Activated naive CD4-positive, alpha-beta T cell treated with anti-CD3 and anti-CD28 coated beads, Interleukin-2, amount 10 ng/mL, durations not matched to agents 7 days and 5 days (primary cell): ENCODE measurements around the gene MAPKAPK2.
"Not testable (repeated sequence)": the region's sequence is repeated elsewhere in the genome, so short reads cannot be mapped to it uniquely, and the experiment has no call there.

Source experiments
- CTCF ChIA-PET: fragments of 350-600 bp; sonication (Branson Sonifier 250); formaldehyde crosslinking; loops from one replicate; lab custom pipeline; 2021; ENCODE audit warnings: antibody characterized with exemption; lab: Charles Lee
- DNase-seq: peaks from one replicate; pipeline ENCODE4 v3.0.0-alpha.2; 2020
- H3K27ac Mint-ChIP-seq: one replicate; pipeline ENCODE4 v1.8.0; 2021; ENCODE audit warnings: mild to moderate bottlenecking, moderate library complexity, mixed read lengths
- H3K27me3 Mint-ChIP-seq: one replicate; pipeline ENCODE4 v1.8.0; 2021; ENCODE audit warnings: mild to moderate bottlenecking, mixed read lengths
- H3K36me3 Mint-ChIP-seq: one replicate; pipeline ENCODE4 v1.8.0; 2021; ENCODE audit warnings: mixed read lengths
- H3K4me1 Mint-ChIP-seq: one replicate; pipeline ENCODE4 v1.8.0; 2021; ENCODE audit warnings: mixed read lengths
- H3K4me3 Mint-ChIP-seq: one replicate; pipeline ENCODE4 v1.8.0; 2021; ENCODE audit warnings: mild to moderate bottlenecking, moderate library complexity, mixed read lengths
- H3K9me3 Mint-ChIP-seq: one replicate; pipeline ENCODE4 v1.8.0; 2021; ENCODE audit warnings: mixed read lengths

The MAPKAPK2 gene

GRCh38 chr1:206744683-206745082 is 60.0 kb downstream of the MAPKAPK2 start:
- H3K4me1 Mint-ChIP-seq = peaks cover 19% of the 10 kb centered on the region
- CTCF ChIA-PET = interaction anchor here (0.9 to 1.5 kb wide), 8 partner anchors 9 to 65 kb away, joined by 3 to 5 read pairs (median 4); no protein-coding TSS in a partner anchor
- no peak overlapping the region for H3K4me3 Mint-ChIP-seq
- H3K27ac Mint-ChIP-seq = no peak overlapping the region
- no peak for DNase-seq
- H3K36me3 Mint-ChIP-seq = peaks cover 1% of the 10 kb centered on the region
- H3K27me3 Mint-ChIP-seq = peaks cover 54% of the 10 kb centered on the region
- H3K9me3 Mint-ChIP-seq = no peaks in the 10 kb centered on the region

- DNase-seq = no peak
- no peak overlapping the region for H3K27ac Mint-ChIP-seq
- no peaks in the 10 kb centered on the region for H3K9me3 Mint-ChIP-seq
- peaks cover 56% of the 10 kb centered on the region for H3K27me3 Mint-ChIP-seq
- H3K4me1 Mint-ChIP-seq = peaks cover 14% of the 10 kb centered on the region
- peaks cover 1% of the 10 kb centered on the region for H3K36me3 Mint-ChIP-seq
- H3K4me3 Mint-ChIP-seq = no peak overlapping the region
- CTCF ChIA-PET = interaction anchor here (0.9 to 1.5 kb wide), 8 partner anchors 9 to 64 kb away, joined by 3 to 5 read pairs (median 4); no protein-coding TSS in a partner anchor
These were observed 60.6 kb downstream of the MAPKAPK2 start for GRCh38 chr1:206745301-206745700.

- Mint-ChIP-seq H3K27ac (no peak overlapping the region), H3K4me1 (peaks cover 8% of the 10 kb centered on the region), H3K27me3 (peaks cover 68% of the 10 kb centered on the region), H3K4me3 (no peak overlapping the region), H3K9me3 (no peaks in the 10 kb centered on the region), H3K36me3 (peaks cover 1% of the 10 kb centered on the region)
- CTCF ChIA-PET = interaction anchor here (1.0 to 2.1 kb wide), 3 partner anchors 14 to 163 kb away, joined by 3 to 4 read pairs (median 3); no protein-coding TSS in a partner anchor
- DNase-seq = no peak
These were observed 63.8 kb downstream of the MAPKAPK2 start for GRCh38 chr1:206748348-206749030.

GRCh38 chr1:206751891-206752290 is 67.2 kb downstream of the MAPKAPK2 start:
- Mint-ChIP-seq H3K27ac (no peak overlapping the region), H3K36me3 (no peaks in the 10 kb centered on the region), H3K4me3 (no peak overlapping the region), H3K4me1 (peaks cover 18% of the 10 kb centered on the region), H3K9me3 (no peaks in the 10 kb centered on the region), H3K27me3 (peaks cover 53% of the 10 kb centered on the region)
- no peak for DNase-seq
- CTCF ChIA-PET = no interaction called here

GRCh38 chr1:206752481-206752880 is 67.8 kb downstream of the MAPKAPK2 start:
- H3K9me3 Mint-ChIP-seq = no peaks in the 10 kb centered on the region
- CTCF ChIA-PET = interaction anchor here (0.8 kb wide), 1 partner anchor 160 kb away, joined by 3 read pairs; no protein-coding TSS in a partner anchor
- no peak for DNase-seq
- no peak overlapping the region for H3K4me3 Mint-ChIP-seq
- no peak overlapping the region for H3K27ac Mint-ChIP-seq
- H3K36me3 Mint-ChIP-seq = no peaks in the 10 kb centered on the region
- peaks cover 49% of the 10 kb centered on the region for H3K27me3 Mint-ChIP-seq
- peaks cover 18% of the 10 kb centered on the region for H3K4me1 Mint-ChIP-seq

- H3K4me1 Mint-ChIP-seq = peaks cover 18% of the 10 kb centered on the region
- no peak overlapping the region for H3K4me3 Mint-ChIP-seq
- no peak overlapping the region for H3K27ac Mint-ChIP-seq
- DNase-seq = no peak
- no peaks in the 10 kb centered on the region for H3K36me3 Mint-ChIP-seq
- CTCF ChIA-PET = interaction anchor here (0.8 kb wide), 1 partner anchor 159 kb away, joined by 3 read pairs; no protein-coding TSS in a partner anchor
- no peaks in the 10 kb centered on the region for H3K9me3 Mint-ChIP-seq
- peaks cover 46% of the 10 kb centered on the region for H3K27me3 Mint-ChIP-seq
These were observed 68.4 kb downstream of the MAPKAPK2 start for GRCh38 chr1:206753141-206753540.

GRCh38 chr1:206754011-206754410 is 69.3 kb downstream of the MAPKAPK2 start:
- Mint-ChIP-seq H3K4me3 (no peak overlapping the region), H3K27me3 (peaks cover 40% of the 10 kb centered on the region), H3K27ac (no peak overlapping the region), H3K9me3 (no peaks in the 10 kb centered on the region), H3K4me1 (peaks cover 18% of the 10 kb centered on the region), H3K36me3 (no peaks in the 10 kb centered on the region)
- CTCF ChIA-PET = no interaction called here
- DNase-seq = no peak

GRCh38 chr1:206757524-206758266 is 73.0 kb downstream of the MAPKAPK2 start:
- Mint-ChIP-seq H3K4me1 (peaks cover 22% of the 10 kb centered on the region), H3K27me3 (peaks cover 31% of the 10 kb centered on the region), H3K4me3 (no peak overlapping the region), H3K36me3 (no peaks in the 10 kb centered on the region), H3K27ac (no peak overlapping the region), H3K9me3 (no peaks in the 10 kb centered on the region)
- CTCF ChIA-PET = interaction anchor here (4.6 kb wide), 1 partner anchor 23 kb away, joined by 20 read pairs; no protein-coding TSS in a partner anchor
- peak; percentile 44 for DNase-seq

- no peak for DNase-seq
- no peak overlapping the region for H3K27ac Mint-ChIP-seq
- peaks cover 40% of the 10 kb centered on the region for H3K27me3 Mint-ChIP-seq
- no peaks in the 10 kb centered on the region for H3K9me3 Mint-ChIP-seq
- peaks cover 18% of the 10 kb centered on the region for H3K4me1 Mint-ChIP-seq
- CTCF ChIA-PET = interaction anchor here (1.2 to 4.6 kb wide), 4 partner anchors 11 to 49 kb away, joined by 3 to 20 read pairs (median 4); no protein-coding TSS in a partner anchor
- no peaks in the 10 kb centered on the region for H3K36me3 Mint-ChIP-seq
- H3K4me3 Mint-ChIP-seq = no peak overlapping the region
These were observed 75.9 kb downstream of the MAPKAPK2 start for GRCh38 chr1:206760590-206760989.

- CTCF ChIA-PET = interaction anchor here (1.0 to 4.6 kb wide), 6 partner anchors 27 to 221 kb away, joined by 3 to 20 read pairs (median 3); no protein-coding TSS in a partner anchor
- Mint-ChIP-seq H3K4me3 (no peak overlapping the region), H3K27me3 (peaks cover 43% of the 10 kb centered on the region), H3K36me3 (no peaks in the 10 kb centered on the region), H3K4me1 (peaks cover 22% of the 10 kb centered on the region), H3K27ac (peak overlapping the region; percentile 46), H3K9me3 (no peaks in the 10 kb centered on the region)
- DNase-seq = no peak
These were observed 76.6 kb downstream of the MAPKAPK2 start for GRCh38 chr1:206761159-206761768.

- CTCF ChIA-PET = interaction anchor here (1.4 to 4.6 kb wide), 3 partner anchors 28 to 219 kb away, joined by 3 to 20 read pairs (median 4); no protein-coding TSS in a partner anchor
- not testable (repeated sequence) for H3K9me3 Mint-ChIP-seq, H3K27ac Mint-ChIP-seq
These were observed 78.1 kb downstream of the MAPKAPK2 start for GRCh38 chr1:206762741-206763364.

GRCh38 chr1:206765771-206766170 is 81.1 kb downstream of the MAPKAPK2 start:
- H3K4me3 Mint-ChIP-seq, DNase-seq, H3K9me3 Mint-ChIP-seq, H3K27ac Mint-ChIP-seq, H3K36me3 Mint-ChIP-seq: not testable (repeated sequence)
- Mint-ChIP-seq H3K4me1 (peaks cover 56% of the 10 kb centered on the region), H3K27me3 (peaks cover 66% of the 10 kb centered on the region)
- CTCF ChIA-PET = interaction anchor here (1.2 to 4.3 kb wide), 11 partner anchors 20 to 217 kb away, joined by 3 to 23 read pairs (median 6); no protein-coding TSS in a partner anchor

More at GRCh38 chr1:206762741-206763364, 78.1 kb downstream of the MAPKAPK2 start:
- not testable (repeated sequence) for H3K4me3 Mint-ChIP-seq, H3K36me3 Mint-ChIP-seq, DNase-seq
- H3K27me3 Mint-ChIP-seq = peaks cover 54% of the 10 kb centered on the region
- H3K4me1 Mint-ChIP-seq = peaks cover 29% of the 10 kb centered on the region

- Mint-ChIP-seq H3K4me3 (peak overlapping the region; percentile 6), H3K9me3 (no peaks in the 10 kb centered on the region), H3K36me3 (no peaks in the 10 kb centered on the region), H3K27me3 (peaks cover 66% of the 10 kb centered on the region), H3K27ac (peak overlapping the region; percentile 29), H3K4me1 (peaks cover 59% of the 10 kb centered on the region)
- CTCF ChIA-PET = interaction anchor here (1.2 to 4.3 kb wide), 11 partner anchors 19 to 216 kb away, joined by 3 to 23 read pairs (median 6); no protein-coding TSS in a partner anchor
- DNase-seq = peak; percentile 79
These were observed 81.6 kb downstream of the MAPKAPK2 start for GRCh38 chr1:206766251-206766856.
